Activated naive CD4-positive, alpha-beta T cell treated with anti-CD3 and anti-CD28 coated beads, Interleukin-2, amount 50 U/mL, for 24 hours (primary cell): ENCODE measurements around the gene NHSL2.

Experiments used
- H3K27ac Mint-ChIP-seq: one replicate; pipeline ENCODE4 v1.8.0; 2021; ENCODE audit warnings: mild to moderate bottlenecking, mixed read lengths
- H3K27me3 Mint-ChIP-seq: one replicate; pipeline ENCODE4 v1.8.0; 2021; ENCODE audit warnings: mixed read lengths
- H3K36me3 Mint-ChIP-seq: one replicate; pipeline ENCODE4 v1.8.0; 2021; ENCODE audit warnings: mixed read lengths
- H3K4me1 Mint-ChIP-seq: one replicate; pipeline ENCODE4 v1.8.0; 2021; ENCODE audit warnings: mixed read lengths
- H3K4me3 Mint-ChIP-seq: one replicate; pipeline ENCODE4 v1.8.0; 2021; ENCODE audit warnings: mild to moderate bottlenecking, mixed read lengths
- H3K9me3 Mint-ChIP-seq: one replicate; pipeline ENCODE4 v1.8.0; 2021; ENCODE audit warnings: mixed read lengths

Gene NHSL2

DNA sequence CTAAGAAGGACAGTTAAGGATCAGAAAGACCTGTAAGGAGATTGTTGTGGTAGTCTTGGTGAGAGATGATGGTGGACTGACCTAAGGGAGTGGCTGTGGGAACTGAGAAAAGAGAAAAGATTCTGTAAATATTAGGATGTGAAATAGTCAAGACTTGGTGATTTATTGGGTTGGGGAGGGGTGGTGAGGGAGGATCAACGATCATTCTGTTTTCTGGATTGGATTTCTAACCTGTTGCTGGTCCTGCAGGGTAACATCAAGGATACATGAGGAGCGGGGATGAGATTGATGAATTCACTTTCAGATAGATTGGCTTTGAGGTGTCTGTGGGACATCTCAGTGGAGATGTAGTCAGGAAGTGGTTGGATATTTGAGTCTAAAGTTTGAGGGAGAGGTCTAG lies 272.3 kb downstream of the NHSL2 start:
- Mint-ChIP-seq H3K36me3 (peaks cover 1% of the 10 kb centered on the region), H3K9me3 (no peaks in the 10 kb centered on the region), H3K27me3 (no peaks in the 10 kb centered on the region), H3K27ac (no peak overlapping the region), H3K4me1 (peaks cover 24% of the 10 kb centered on the region), H3K4me3 (no peak overlapping the region)

DNA sequence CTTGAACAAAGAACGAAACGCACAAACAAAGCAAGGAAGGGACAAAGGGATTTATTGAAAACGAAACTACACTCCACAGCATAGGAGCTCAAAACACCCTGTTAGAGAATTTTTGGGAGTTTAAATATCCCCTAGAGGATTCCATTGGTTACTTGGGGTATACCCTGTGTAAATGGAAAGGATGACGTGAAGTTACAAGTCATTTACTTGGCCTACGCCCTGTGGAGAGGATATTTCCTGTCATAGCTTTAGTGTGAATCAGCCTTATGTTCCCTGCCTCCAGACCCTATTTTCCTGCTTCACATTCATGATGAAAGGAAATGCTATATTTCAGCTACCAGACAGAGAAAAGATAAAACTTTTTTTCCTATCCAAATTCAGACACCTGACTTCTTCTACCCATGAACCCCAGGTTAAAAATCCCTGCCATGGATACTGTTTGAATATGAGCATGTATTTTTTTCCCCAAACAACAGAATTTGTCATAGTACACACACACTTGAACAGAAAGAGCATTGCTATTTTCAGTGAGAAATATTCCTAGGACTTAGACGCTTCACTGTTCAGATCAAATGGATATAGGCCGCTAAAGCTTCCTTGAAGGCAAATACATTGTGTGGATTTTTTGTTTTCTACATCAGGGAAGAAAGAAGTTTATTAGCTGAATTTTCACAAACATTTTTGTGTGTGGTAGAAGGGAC lies 291.3 kb downstream of the NHSL2 start:
- Mint-ChIP-seq H3K27me3 (no peaks in the 10 kb centered on the region), H3K4me1 (no peaks in the 10 kb centered on the region), H3K36me3 (peaks cover 5% of the 10 kb centered on the region), H3K4me3 (no peak overlapping the region), H3K9me3 (no peaks in the 10 kb centered on the region), H3K27ac (no peak overlapping the region)
